SK-N-SH treated with all-trans-retinoic acid at 6 μM for 48 hours (cell line): Measurements from ENCODE around the gene APEH.

Experiments used
- ATAC-seq: fragments of 200-7000 bp; cut with Tn5 transposase; 3 replicates; pipeline ENCODE4 v1.9.1; 2020; ENCODE audit warnings: mild to moderate bottlenecking, moderate library complexity
- BACH2 ChIP-seq: fragments of 250-450 bp; sonication (Bioruptor Pico); IDR thresholded peaks from 2 replicates; pipeline ENCODE4 v1.9.0; 2021; ENCODE audit warnings: mild to moderate bottlenecking, borderline replicate concordance
- CSDC2 ChIP-seq: fragments of 250-450 bp; sonication (Bioruptor Pico); IDR thresholded peaks from 2 replicates; pipeline ENCODE4 v1.5.0; 2020; ENCODE audit warnings: mild to moderate bottlenecking, moderate library complexity
- CSRNP3 ChIP-seq: fragments of 250-450 bp; sonication (Bioruptor Pico); IDR thresholded peaks from 2 replicates; pipeline ENCODE4 v1.5.1; 2021; ENCODE audit warnings: mild to moderate bottlenecking, moderate library complexity
- ESRRG ChIP-seq: fragments of 250-450 bp; sonication (Bioruptor Pico); IDR thresholded peaks from 2 replicates; pipeline ENCODE4 v1.6.1; 2021; ENCODE audit warnings: mild to moderate bottlenecking
- GLIS3 ChIP-seq: fragments of 250-450 bp; sonication (Bioruptor Pico); IDR thresholded peaks from 2 replicates; pipeline ENCODE4 v1.5.0; 2020; ENCODE audit warnings: mild to moderate bottlenecking, moderate library complexity
- ISL1 ChIP-seq: fragments of 250-450 bp; sonication (Bioruptor Pico); IDR thresholded peaks from 2 replicates; pipeline ENCODE4 v2.1.2; 2022; ENCODE audit warnings: mild to moderate bottlenecking, moderate library complexity
- OSR1 ChIP-seq: fragments of 250-450 bp; sonication (Bioruptor Pico); IDR thresholded peaks from 2 replicates; pipeline ENCODE4 v1.8.0; 2022; ENCODE audit warnings: moderate library complexity, mild to moderate bottlenecking, inconsistent platforms
- PATZ1 ChIP-seq: fragments of 250-450 bp; sonication (Bioruptor Pico); IDR thresholded peaks from 2 replicates; pipeline ENCODE4 v1.8.0; 2020; ENCODE audit warnings: mild to moderate bottlenecking, moderate library complexity, borderline replicate concordance
- PPARA ChIP-seq: fragments of 250-450 bp; sonication (Bioruptor Pico); IDR thresholded peaks from 2 replicates; pipeline ENCODE4 v1.5.0; 2020; ENCODE audit warnings: mild to moderate bottlenecking, borderline replicate concordance
- RARB ChIP-seq: fragments of 250-450 bp; sonication (Bioruptor Pico); IDR thresholded peaks from 2 replicates; pipeline ENCODE4 v1.8.0; 2021; ENCODE audit warnings: mild to moderate bottlenecking, moderate library complexity
- SNAI2 ChIP-seq: fragments of 250-450 bp; sonication (Bioruptor Pico); IDR thresholded peaks from 2 replicates; pipeline ENCODE4 v1.5.0; 2020; ENCODE audit warnings: mild to moderate bottlenecking, moderate library complexity
- TOX ChIP-seq: fragments of 250-450 bp; sonication (Bioruptor Pico); IDR thresholded peaks from 2 replicates; pipeline ENCODE4 v1.8.0; 2021; ENCODE audit warnings: mild to moderate bottlenecking, moderate library complexity, borderline replicate concordance
- ZC3H10 ChIP-seq: fragments of 250-450 bp; sonication (Bioruptor Pico); IDR thresholded peaks from 2 replicates; pipeline ENCODE4 v1.5.1; 2021; ENCODE audit warnings: mild to moderate bottlenecking, moderate library complexity
- ZFP3 ChIP-seq: fragments of 250-450 bp; sonication (Bioruptor Pico); IDR thresholded peaks from 2 replicates; pipeline ENCODE4 v1.5.0; 2020; ENCODE audit warnings: mild to moderate bottlenecking, moderate library complexity
- ZFP30 ChIP-seq: fragments of 450-650 bp; formaldehyde crosslinking; IDR thresholded peaks from 2 replicates; pipeline ENCODE4 v1.5.0; 2022; ENCODE audit warnings: mild to moderate bottlenecking, moderate library complexity
- ZNF565 ChIP-seq: fragments of 450-650 bp; formaldehyde crosslinking; conservative IDR thresholded peaks from 2 replicates; pipeline ENCODE4 v1.5.0; 2020; ENCODE audit warnings: low read depth, mild to moderate bottlenecking, moderate library complexity
- ZNF70 ChIP-seq: fragments of 450-650 bp; formaldehyde crosslinking; IDR thresholded peaks from 2 replicates; pipeline ENCODE4 v1.5.0; 2020; ENCODE audit warnings: mild to moderate bottlenecking, moderate library complexity
- ZNF8 ChIP-seq: fragments of 450-650 bp; formaldehyde crosslinking; IDR thresholded peaks from 2 replicates; pipeline ENCODE4 v1.5.0; 2020; ENCODE audit warnings: mild to moderate bottlenecking, moderate library complexity
- TF ChIP-seq, protein P1 (sequence below): fragments of 250-450 bp; sonication (Bioruptor Pico); IDR thresholded peaks from 2 replicates; pipeline ENCODE4 v1.5.1; 2020; ENCODE audit warnings: low read depth, mild to moderate bottlenecking, moderate library complexity
- TF ChIP-seq, protein P2 (sequence below): fragments of 250-450 bp; sonication (Bioruptor Pico); IDR thresholded peaks from 2 replicates; pipeline ENCODE4 v1.8.0; 2021; ENCODE audit warnings: low read depth, mild to moderate bottlenecking, moderate library complexity, borderline replicate concordance

The APEH gene

GRCh38 chr3:49650637-49651036 is 23.5 kb upstream of the APEH start:
- TF ChIP-seq PATZ1 (CRISPR knock-in tag) (no peak), ZC3H10 (CRISPR knock-in tag) (no peak), ZNF70 (CRISPR knock-in tag) (no peak), SNAI2 (no peak), CSRNP3 (CRISPR knock-in tag) (no peak), CSDC2 (no peak), ZNF565 (no peak), ZFP3 (CRISPR knock-in tag) (no peak), OSR1 (CRISPR knock-in tag) (no peak), ISL1 (CRISPR knock-in tag) (no peak), ZNF8 (CRISPR knock-in tag) (no peak), TOX (no peak)
- TF ChIP-seq, all 23 proteins: peak for 0
- no peak for ATAC-seq

GRCh38 chr3:49652218-49652902 is 21.8 kb upstream of the APEH start:
- ATAC-seq: no peak
- TF ChIP-seq BACH2 (CRISPR knock-in tag): no peak

GRCh38 chr3:49652903-49653415 is 21.2 kb upstream of the APEH start:
- no peak for ATAC-seq
- TF ChIP-seq, protein P1, sequence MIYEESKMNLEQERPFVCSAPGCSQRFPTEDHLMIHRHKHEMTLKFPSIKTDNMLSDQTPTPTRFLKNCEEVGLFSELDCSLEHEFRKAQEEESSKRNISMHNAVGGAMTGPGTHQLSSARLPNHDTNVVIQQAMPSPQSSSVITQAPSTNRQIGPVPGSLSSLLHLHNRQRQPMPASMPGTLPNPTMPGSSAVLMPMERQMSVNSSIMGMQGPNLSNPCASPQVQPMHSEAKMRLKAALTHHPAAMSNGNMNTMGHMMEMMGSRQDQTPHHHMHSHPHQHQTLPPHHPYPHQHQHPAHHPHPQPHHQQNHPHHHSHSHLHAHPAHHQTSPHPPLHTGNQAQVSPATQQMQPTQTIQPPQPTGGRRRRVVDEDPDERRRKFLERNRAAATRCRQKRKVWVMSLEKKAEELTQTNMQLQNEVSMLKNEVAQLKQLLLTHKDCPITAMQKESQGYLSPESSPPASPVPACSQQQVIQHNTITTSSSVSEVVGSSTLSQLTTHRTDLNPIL (CRISPR knock-in tag): no peak
- TF ChIP-seq SNAI2 (no peak), TOX (no peak), GLIS3 (CRISPR knock-in tag) (no peak), CSDC2 (no peak), ISL1 (CRISPR knock-in tag) (no peak), BACH2 (CRISPR knock-in tag) (no peak), ZNF8 (CRISPR knock-in tag) (no peak)
- TF ChIP-seq, protein P2, sequence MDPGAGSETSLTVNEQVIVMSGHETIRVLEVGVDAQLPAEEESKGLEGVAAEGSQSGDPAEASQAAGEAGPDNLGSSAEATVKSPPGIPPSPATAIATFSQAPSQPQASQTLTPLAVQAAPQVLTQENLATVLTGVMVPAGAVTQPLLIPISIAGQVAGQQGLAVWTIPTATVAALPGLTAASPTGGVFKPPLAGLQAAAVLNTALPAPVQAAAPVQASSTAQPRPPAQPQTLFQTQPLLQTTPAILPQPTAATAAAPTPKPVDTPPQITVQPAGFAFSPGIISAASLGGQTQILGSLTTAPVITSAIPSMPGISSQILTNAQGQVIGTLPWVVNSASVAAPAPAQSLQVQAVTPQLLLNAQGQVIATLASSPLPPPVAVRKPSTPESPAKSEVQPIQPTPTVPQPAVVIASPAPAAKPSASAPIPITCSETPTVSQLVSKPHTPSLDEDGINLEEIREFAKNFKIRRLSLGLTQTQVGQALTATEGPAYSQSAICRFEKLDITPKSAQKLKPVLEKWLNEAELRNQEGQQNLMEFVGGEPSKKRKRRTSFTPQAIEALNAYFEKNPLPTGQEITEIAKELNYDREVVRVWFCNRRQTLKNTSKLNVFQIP (CRISPR knock-in tag): no peak

DNA sequence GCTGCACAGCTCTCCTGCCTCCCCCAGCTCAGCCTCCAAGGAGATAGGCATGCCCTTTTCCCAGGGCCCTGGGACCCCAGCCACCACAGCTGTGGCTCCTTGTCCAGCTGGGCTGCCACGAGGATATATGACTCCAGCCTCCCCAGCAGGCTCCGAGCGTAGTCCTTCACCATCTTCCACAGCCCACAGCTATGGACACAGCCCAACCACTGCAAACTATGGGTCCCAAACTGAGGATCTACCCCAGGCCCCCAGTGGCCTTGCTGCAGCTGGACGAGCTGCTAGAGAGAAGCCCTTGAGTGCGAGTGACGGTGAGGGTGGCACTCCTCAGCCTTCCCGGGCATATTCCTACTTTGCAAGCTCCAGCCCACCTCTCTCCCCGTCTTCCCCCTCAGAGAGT is 20.5 kb upstream of the APEH start:
- ATAC-seq: no peak
- TF ChIP-seq ZC3H10 (CRISPR knock-in tag): no peak
- TF ChIP-seq SNAI2: no peak
- TF ChIP-seq OSR1 (CRISPR knock-in tag): no peak
- TF ChIP-seq ZNF8 (CRISPR knock-in tag): no peak
- no peak for TF ChIP-seq ZFP30 (CRISPR knock-in tag)
- no peak for TF ChIP-seq RARB (CRISPR knock-in tag)
- TF ChIP-seq ESRRG (CRISPR knock-in tag): no peak
- no peak for TF ChIP-seq ISL1 (CRISPR knock-in tag)
- TF ChIP-seq, protein P2 (CRISPR knock-in tag): no peak
- TF ChIP-seq ZNF565: no peak
- no peak for TF ChIP-seq PPARA
- TF ChIP-seq, protein P1 (CRISPR knock-in tag): no peak
- TF ChIP-seq CSRNP3 (CRISPR knock-in tag): no peak
- TF ChIP-seq PATZ1 (CRISPR knock-in tag): no peak
- TF ChIP-seq ZFP3 (CRISPR knock-in tag): no peak
- no peak for TF ChIP-seq ZNF70 (CRISPR knock-in tag)
- TF ChIP-seq TOX: no peak
- no peak for TF ChIP-seq GLIS3 (CRISPR knock-in tag)
